ENCODE measurements around the gene ATG5. TPM values are rescaled to one million over a fixed set of nuclear protein-coding genes. Genes with fewer than 3 reads are reported as not detected.
"Not testable (repeated sequence)": the region's sequence is repeated elsewhere in the genome, so short reads cannot be mapped to it uniquely, and the experiment has no call there.

The ATG5 gene
- total RNA-seq, 1 experiment from 2014 or later: 37.5 TPM

DNA sequence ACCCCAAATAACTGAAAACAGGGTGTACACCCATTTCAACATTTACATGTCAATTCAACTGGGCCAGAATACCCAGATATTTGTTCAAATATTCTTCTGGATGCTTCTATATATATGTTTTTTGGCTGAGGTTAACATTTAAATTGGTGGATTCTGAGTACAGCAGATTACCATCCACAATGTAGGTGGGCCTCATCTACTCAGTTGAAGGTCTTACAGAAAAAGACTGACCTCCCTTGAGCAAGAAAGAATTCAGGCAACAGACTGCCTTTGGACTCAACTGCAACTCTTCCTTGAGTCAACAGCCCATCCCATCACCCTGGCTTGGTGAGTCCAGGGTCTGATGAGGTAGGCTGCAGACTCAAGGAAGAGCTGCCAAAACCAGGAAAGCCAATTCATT is 84.1 kb downstream of the ATG5 start:
- no peak for DNase-seq
- Histone ChIP-seq H3K27me3 (ENCODE audit: control insufficient read depth, insufficient read depth, low read length) (no peaks in the 10 kb centered on the region), H3K36me3 (replicated peaks; ENCODE audit: control insufficient read depth, insufficient read depth, low read length) (no peaks in the 10 kb centered on the region), H3K4me3 (ENCODE audit: insufficient read depth, low read depth, low read length) (no peak overlapping the region)

DNA sequence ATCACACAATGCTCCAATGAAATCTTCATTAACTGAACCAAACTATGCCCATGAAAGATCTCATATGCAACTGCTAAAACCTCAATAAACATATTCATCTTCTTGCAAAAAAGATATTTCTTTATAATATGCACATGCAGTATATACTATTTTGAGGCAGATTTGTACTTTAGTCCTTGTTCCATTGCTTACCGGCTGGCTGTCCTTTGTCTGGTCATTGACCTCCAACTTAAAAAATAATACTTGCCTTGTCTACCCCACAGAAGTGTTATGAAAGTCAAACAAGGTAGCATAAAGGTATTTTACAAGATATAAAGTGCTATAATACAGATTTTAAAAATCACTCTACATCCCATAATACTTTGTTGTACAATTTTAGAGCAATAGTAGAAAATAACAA is 88.3 kb downstream of the ATG5 start:
- no peak for DNase-seq
- H3K27me3 ChIP-seq (ENCODE audit: control insufficient read depth, insufficient read depth, low read length): no peaks in the 10 kb centered on the region
- no peak overlapping the region for H3K4me3 ChIP-seq (ENCODE audit: insufficient read depth, low read depth, low read length)
- H3K36me3 ChIP-seq (replicated peaks; ENCODE audit: control insufficient read depth, insufficient read depth, low read length): no peaks in the 10 kb centered on the region

DNA sequence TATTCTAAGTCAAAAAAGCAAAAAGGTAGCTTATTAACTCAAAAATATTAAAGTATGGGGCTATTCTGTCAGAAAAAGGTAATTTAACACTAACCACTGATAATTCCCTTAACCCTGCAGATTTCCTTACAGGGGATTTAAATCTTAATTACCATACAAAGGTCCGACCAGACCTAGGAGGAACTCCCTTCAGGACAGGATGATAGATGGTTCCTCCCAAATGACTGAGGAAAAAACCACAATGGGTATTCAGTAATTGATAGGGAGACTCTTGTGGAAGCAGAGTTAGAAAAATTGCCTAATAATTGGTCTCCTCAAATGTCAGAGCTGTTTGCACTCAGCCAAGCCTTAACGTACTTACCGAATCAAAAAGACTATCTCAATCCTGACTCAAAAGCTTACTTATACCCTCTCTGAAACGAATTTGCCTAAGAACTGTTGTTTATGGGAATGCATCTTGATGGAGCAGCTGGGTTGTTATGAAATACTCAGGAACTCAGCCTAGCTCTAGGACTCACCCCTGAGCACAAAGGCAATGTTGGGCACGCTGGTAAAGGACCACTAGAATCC is 95.6 kb downstream of the ATG5 start:
- not testable (repeated sequence) for H3K4me3 ChIP-seq (ENCODE audit: insufficient read depth, low read depth, low read length); DNase-seq; H3K27me3 ChIP-seq (ENCODE audit: control insufficient read depth, insufficient read depth, low read length); H3K36me3 ChIP-seq (replicated peaks; ENCODE audit: control insufficient read depth, insufficient read depth, low read length)

DNA sequence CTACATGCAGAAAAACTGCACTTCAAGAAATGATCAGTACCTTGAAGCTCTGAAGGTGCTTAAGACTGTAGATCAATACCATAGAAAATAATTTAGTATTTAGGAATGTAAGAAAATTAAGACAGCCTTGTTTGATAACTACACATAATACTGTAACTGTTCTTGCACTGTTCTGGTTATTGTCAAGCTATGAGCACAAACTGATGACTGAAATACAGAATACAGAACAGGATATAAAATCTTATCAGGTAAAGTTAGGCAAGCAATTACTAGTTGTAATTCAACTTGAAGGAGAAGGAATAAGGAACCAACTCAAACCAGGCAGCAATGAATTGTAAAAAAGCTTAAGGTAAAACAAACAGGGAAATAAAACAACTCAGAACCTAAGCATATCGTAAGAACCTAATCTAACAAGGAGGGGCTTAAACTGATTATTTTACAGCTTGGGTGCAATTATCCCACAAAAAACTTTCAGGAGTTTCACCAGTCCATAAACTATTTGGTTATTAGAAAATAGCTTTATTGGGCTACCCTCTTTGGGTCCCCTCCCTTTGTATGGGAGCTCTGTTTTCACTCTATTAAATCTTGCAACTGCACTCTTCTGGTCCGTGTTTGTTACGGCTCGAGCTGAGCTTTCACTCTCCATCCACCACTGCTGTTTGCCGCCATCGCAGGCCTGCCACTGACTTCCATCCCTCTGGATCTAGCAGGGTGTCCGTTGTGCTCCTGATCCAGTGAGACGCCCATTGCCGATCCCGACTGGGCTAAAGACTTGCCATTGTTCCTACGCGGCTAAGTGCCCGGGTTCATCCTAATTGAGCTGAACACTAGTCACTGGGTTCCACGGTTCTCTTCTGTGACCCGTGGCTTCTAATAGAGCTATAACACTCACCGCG is 97.7 kb downstream of the ATG5 start:
- Histone ChIP-seq H3K36me3 (replicated peaks; ENCODE audit: control insufficient read depth, insufficient read depth, low read length) (no peaks in the 10 kb centered on the region), H3K27me3 (ENCODE audit: control insufficient read depth, insufficient read depth, low read length) (no peaks in the 10 kb centered on the region), H3K4me3 (ENCODE audit: insufficient read depth, low read depth, low read length) (no peak overlapping the region)
- no peak for DNase-seq

DNA sequence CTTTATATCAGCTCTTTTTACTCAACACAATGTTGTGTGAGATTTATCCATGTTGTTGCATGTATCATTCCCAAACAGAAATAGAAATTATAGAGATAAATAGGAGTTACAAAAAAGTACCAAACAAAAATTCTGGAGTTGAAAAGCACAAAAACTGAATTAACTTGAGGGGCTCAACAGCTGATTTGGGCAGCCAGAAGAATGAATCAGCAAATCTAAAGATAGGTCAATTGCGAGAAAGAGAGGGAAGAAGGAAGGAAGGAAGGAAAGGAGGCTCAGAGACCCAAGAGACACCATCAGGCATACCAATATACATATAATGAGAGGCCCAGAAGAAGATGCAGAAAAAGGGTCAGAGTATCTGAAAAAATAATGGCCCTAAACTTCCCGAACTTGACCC is 98.9 kb downstream of the ATG5 start:
- H3K4me3 ChIP-seq (ENCODE audit: insufficient read depth, low read depth, low read length): no peak overlapping the region
- no peak for DNase-seq
- no peaks in the 10 kb centered on the region for H3K36me3 ChIP-seq (replicated peaks; ENCODE audit: control insufficient read depth, insufficient read depth, low read length)
- H3K27me3 ChIP-seq (ENCODE audit: control insufficient read depth, insufficient read depth, low read length): no peaks in the 10 kb centered on the region

DNA sequence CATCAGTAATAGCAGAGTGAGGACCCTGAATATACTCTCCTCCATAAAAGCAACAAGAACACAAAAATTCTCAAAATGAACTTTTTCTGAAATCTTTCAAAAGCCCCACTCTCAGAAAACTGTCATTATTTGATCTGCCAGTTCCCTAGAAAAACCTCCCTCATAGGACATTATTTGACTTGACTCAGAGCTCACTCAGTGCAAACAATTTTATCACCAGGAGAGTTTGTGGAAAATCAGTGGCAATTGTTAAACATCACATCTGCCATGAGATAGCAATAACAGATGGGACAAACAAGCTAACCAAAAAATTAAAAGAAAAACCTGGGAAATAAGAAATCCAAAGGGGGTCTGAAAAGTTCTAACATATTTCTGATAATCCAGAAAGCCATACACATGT is 100.0 kb downstream of the ATG5 start:
- no peak for DNase-seq
- Histone ChIP-seq H3K36me3 (replicated peaks; ENCODE audit: control insufficient read depth, insufficient read depth, low read length) (no peaks in the 10 kb centered on the region), H3K4me3 (ENCODE audit: insufficient read depth, low read depth, low read length) (no peak overlapping the region), H3K27me3 (ENCODE audit: control insufficient read depth, insufficient read depth, low read length) (no peaks in the 10 kb centered on the region)

DNA sequence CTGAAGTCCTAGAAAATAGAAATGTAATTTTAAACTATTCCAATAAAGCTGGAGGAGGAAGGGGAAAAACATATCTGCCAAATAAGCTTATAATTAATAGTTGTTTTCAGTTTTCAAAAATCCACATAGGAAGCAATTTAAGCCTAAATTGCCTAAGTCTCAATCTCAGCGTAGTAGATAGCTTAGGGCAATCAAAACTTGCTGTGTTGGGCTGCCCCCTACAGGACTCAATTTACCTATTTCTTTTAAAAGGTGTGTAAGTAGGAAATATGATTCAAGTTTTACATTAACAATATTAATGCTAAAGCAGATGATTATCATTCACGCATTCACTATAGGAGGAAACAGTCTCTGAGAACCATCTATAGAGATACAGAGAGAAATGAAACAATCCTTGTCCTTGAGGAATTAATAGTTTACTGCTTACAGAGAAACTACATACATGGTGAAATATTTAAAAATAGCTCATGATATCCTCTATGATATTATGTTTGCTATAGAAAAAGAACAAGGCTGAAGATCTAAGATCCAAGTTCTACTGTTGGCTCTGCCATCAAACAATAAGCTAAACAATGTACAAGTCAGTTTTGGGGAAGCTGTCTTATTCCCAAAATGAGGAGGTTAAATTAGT is 102.1 kb downstream of the ATG5 start:
- DNase-seq: peak; percentile 7
- H3K4me3 ChIP-seq (ENCODE audit: insufficient read depth, low read depth, low read length): no peak overlapping the region
- H3K36me3 ChIP-seq (replicated peaks; ENCODE audit: control insufficient read depth, insufficient read depth, low read length): no peaks in the 10 kb centered on the region

DNA sequence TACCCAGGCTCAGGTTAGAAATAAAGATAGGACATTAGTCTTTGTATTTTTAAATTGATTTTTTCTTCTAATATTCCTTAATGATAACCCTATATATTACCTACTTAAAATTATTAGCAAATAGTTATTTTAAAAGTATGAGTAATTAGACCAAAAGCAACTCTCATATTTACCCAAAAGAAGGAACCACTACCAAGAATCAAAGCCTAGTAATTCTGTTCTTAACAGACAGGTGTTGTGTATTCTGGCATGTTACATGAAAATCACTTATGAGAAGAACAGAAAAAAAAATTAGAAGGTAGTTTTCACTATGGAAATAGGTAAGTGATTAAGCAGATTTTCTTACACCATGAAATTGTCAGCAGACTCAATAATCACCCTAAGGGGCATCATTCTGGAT is 105.1 kb downstream of the ATG5 start:
- H3K27me3 ChIP-seq (ENCODE audit: control insufficient read depth, insufficient read depth, low read length): no peaks in the 10 kb centered on the region
- DNase-seq: no peak
- no peak overlapping the region for H3K4me3 ChIP-seq (ENCODE audit: insufficient read depth, low read depth, low read length)
- no peaks in the 10 kb centered on the region for H3K36me3 ChIP-seq (replicated peaks; ENCODE audit: control insufficient read depth, insufficient read depth, low read length)

More for the DNA sequence above, 102.1 kb downstream of the ATG5 start:
- H3K27me3 ChIP-seq (ENCODE audit: control insufficient read depth, insufficient read depth, low read length): no peaks in the 10 kb centered on the region

DNA sequence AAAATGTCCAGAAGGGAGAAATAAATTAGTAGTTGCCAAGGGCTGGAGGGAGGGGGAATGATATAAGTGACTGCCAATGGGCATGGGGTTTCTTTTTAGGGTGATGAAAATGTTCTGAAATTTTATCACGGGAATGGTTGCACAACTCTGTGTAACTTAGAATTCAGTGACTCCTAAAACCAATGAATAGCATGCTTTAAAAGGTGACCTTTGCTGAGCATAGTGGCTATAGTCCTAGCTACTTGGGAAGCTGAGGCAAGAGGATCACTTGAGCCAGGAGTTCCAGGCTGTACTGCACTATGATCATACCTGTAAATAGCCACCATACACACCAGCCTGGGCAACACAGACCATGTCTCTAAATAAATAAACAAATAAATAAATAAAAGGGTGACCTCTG is 109.0 kb downstream of the ATG5 start:
- no peak for DNase-seq

DNA sequence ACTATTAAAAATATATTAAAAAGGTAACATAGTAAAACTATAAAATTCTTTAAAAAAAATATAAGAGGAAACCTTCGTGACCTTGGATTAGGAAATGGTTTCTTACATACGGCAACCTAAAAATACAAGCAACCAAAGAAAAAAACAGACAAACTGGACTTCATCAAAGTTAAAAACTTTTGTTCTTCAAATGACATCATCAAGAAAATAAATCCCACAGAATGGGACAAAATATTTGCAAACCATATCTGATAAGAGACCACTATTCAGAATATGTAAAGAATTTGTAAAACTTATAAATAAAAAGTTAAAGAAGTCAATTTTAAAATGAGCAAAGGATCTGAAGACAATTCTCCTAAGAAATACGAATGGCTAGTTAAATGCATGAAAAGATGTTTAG is 110.0 kb downstream of the ATG5 start:
- DNase-seq: no peak
- Histone ChIP-seq H3K36me3 (replicated peaks; ENCODE audit: control insufficient read depth, insufficient read depth, low read length) (no peaks in the 10 kb centered on the region), H3K27me3 (ENCODE audit: control insufficient read depth, insufficient read depth, low read length) (no peaks in the 10 kb centered on the region), H3K4me3 (ENCODE audit: insufficient read depth, low read depth, low read length) (no peak overlapping the region)

More for the DNA sequence above, 109.0 kb downstream of the ATG5 start:
- H3K36me3 ChIP-seq (replicated peaks; ENCODE audit: control insufficient read depth, insufficient read depth, low read length): no peaks in the 10 kb centered on the region
- H3K4me3 ChIP-seq (ENCODE audit: insufficient read depth, low read depth, low read length): no peak overlapping the region
- no peaks in the 10 kb centered on the region for H3K27me3 ChIP-seq (ENCODE audit: control insufficient read depth, insufficient read depth, low read length)

DNA sequence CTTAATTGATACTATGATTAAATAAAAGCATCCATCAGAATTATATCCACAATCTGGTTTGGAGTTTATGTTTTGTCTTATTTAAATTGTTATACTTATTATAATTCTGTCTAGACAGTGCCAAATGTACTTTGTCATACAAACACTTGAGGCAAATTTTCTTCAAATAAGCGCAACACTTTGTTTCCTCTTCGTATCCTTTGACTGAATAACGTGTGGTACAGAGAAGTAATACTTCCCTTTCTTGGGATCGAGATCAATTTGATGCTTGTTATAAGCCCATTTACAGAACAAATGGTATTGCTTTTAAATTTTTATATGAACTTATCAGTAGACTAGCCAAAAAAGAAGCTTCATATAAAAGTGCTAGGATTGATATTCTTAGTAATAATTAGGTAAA is 111.0 kb downstream of the ATG5 start:
- H3K4me3 ChIP-seq (ENCODE audit: insufficient read depth, low read depth, low read length): no peak overlapping the region
- no peaks in the 10 kb centered on the region for H3K27me3 ChIP-seq (ENCODE audit: control insufficient read depth, insufficient read depth, low read length)
- no peak for DNase-seq
- H3K36me3 ChIP-seq (replicated peaks; ENCODE audit: control insufficient read depth, insufficient read depth, low read length): no peaks in the 10 kb centered on the region

DNA sequence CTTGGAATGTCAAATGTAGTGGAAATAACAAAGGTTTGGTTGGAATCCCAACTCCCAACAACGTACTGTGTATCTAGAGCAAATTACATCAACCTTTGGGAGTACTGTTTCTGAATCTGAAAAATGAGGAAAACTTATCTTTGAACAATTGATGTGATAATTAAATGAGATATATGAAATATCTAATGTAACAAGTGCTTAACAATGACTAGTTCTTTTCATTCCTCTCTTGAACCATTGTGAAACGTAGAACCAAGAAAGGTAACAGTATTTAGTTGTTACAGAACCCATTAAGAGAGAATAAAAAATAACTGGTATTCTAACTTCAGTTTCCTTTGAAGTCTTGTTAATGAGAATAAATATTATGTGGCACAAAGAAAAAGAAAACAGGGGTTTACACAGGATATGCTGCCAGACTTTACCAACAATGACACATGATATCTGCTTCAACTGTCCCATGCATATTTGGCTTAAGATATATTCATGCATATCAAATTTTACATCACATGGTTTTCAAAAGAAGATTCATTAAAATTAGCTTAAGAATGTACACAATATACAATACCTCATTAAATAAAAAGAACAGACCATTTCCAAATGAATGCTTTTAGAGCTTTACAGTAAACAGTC is 111.8 kb downstream of the ATG5 start:
- DNase-seq: no peak
- Histone ChIP-seq H3K27me3 (ENCODE audit: control insufficient read depth, insufficient read depth, low read length) (no peaks in the 10 kb centered on the region), H3K4me3 (ENCODE audit: insufficient read depth, low read depth, low read length) (no peak overlapping the region), H3K36me3 (replicated peaks; ENCODE audit: control insufficient read depth, insufficient read depth, low read length) (no peaks in the 10 kb centered on the region)

DNA sequence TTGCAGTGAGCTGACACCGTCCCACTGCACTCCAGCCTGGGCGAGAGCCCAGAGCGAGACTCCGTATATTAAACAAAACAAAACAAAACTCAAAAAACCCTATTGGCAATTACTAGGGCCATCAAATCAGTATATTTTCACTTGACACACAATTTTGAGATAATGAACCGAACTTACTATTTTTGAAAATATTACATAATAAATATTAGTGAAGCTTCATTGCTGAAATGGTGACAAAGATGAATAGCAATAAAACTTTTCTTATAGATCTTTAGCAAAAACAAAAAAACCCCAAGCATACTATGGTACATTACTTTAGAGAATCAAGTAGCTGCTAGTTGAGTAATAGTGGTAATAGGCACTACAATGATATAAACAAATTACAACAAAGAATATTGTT is 113.0 kb downstream of the ATG5 start:
- H3K4me3 ChIP-seq (ENCODE audit: insufficient read depth, low read depth, low read length): no peak overlapping the region
- no peaks in the 10 kb centered on the region for H3K36me3 ChIP-seq (replicated peaks; ENCODE audit: control insufficient read depth, insufficient read depth, low read length)
- DNase-seq: no peak
- no peaks in the 10 kb centered on the region for H3K27me3 ChIP-seq (ENCODE audit: control insufficient read depth, insufficient read depth, low read length)

DNA sequence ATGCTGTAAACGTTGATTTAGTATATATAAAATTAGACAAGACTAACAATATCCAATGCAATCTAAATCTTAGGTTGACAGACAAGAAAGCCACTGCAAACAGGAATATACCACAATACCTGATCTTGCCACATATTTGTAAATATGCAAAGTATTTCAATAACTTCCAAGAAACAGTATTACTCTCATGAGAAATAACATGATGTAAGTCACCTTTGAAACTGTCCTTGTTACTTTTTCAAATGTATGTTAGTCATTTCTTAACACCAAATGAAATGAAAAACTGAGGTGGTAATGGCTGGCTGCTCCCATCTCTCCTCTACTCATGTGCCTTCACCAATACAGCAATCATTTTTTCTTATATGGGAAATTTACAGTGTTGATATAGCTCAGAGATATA is 118.7 kb downstream of the ATG5 start:
- no peaks in the 10 kb centered on the region for H3K36me3 ChIP-seq (replicated peaks; ENCODE audit: control insufficient read depth, insufficient read depth, low read length)
- no peak overlapping the region for H3K4me3 ChIP-seq (ENCODE audit: insufficient read depth, low read depth, low read length)
- no peaks in the 10 kb centered on the region for H3K27me3 ChIP-seq (ENCODE audit: control insufficient read depth, insufficient read depth, low read length)
- DNase-seq: no peak

DNA sequence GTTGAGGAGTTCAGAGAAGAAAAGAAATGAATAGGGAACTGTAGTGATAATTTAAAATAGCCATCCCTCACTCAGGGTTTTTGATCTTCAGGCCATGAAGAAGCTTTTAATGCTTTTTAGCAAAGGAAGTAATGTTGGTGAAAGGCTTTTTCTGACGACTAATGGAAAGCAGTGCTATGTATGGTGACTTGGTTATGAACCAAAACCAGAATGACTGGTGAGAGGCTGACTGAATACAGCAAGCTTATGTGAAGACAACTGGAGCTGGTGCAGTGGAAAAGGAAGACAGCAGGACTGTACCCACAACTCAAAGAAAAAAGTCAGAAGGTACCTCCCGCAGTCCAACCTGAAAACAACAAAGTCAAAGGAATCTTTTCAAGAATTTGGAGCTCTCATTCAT is 120.6 kb downstream of the ATG5 start:
- Histone ChIP-seq H3K36me3 (replicated peaks; ENCODE audit: control insufficient read depth, insufficient read depth, low read length) (no peaks in the 10 kb centered on the region; the same call in 1 of the 2 replicates), H3K4me3 (ENCODE audit: insufficient read depth, low read depth, low read length) (no peak overlapping the region), H3K27me3 (ENCODE audit: control insufficient read depth, insufficient read depth, low read length) (no peaks in the 10 kb centered on the region)
- DNase-seq: no peak

Data from H7 (cell line).